ENCODE results near the gene IDH3A. TPM values are rescaled to one million over a fixed set of nuclear protein-coding genes. Genes with fewer than 3 reads are reported as not detected.

IDH3A gene
- 18.4 TPM for polyA plus RNA-seq (2013, experiment 1 of 2)
- 19.8 TPM for polyA plus RNA-seq (2013, experiment 2 of 2)

DNA sequence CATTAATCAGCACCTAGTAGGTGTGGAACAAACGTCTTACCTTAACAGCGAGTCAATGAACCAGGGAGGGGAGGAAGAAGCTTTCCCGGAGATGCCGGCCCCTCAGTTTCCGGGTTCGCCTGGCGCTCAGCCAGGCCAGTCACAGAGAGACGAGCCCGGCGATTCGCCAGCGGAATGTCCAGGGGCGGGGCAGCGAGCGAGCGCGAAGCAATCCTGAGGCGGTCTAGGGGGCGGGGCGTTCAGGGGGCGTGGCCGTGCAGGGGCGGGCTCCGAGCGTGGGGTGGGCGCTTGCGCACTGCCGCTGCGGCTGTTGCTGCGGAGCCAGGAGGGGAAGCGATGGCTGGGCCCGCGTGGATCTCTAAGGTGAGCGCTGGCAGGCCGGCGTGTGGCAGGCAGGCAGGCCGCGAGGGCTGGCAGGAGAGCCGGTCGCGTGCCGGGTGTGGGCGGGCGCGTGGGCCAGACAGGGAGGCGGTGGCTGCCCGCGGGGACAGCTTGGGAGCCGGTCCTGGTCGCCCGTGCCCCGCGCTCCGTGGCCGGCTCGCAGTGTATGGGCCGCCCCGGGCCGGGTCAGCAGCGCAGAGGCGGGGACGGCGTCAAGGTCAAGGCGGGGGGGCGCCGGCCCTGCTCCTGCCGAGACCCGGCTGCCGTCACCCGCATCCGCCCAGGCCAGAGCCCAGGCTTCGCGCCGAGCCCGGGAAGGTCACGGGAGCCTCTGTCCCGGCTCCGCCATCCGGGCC, at the start of gene IDH3A:
IDH3A (plus strand) TSS at position 295 of the 737 bp plus-strand sequence; CDS start at position 337, 42 bp downstream.
- Histone ChIP-seq H2BK120ac (ENCODE audit: low read depth, low read length) (no peak within 1 kb of the TSS), H3K4me2 (ENCODE audit: low read length) (peak within 1 kb of the TSS; percentile 84), H4K5ac (ENCODE audit: low read length) (no peak within 1 kb of the TSS), H3K79me2 (ENCODE audit: control insufficient read depth, insufficient read depth, low read length) (no peaks in the 10 kb centered on the region), H3K56ac (ENCODE audit: low read length) (peak within 1 kb of the TSS; percentile 95), H3K4ac (ENCODE audit: low read depth, low read length) (no peak within 1 kb of the TSS), H3K27ac (ENCODE audit: low read depth, low read length) (no peak within 1 kb of the TSS), H3K18ac (ENCODE audit: low read length) (no peak within 1 kb of the TSS), H3K79me1 (ENCODE audit: low read length) (no peaks in the 10 kb centered on the region), H2AK5ac (ENCODE audit: low read length) (no peak within 1 kb of the TSS), H3K9ac (ENCODE audit: low read length) (peak within 1 kb of the TSS; percentile 80), H3K27me3 (ENCODE audit: insufficient read depth, low read length, poor library complexity) (no peaks in the 10 kb centered on the region), H4K8ac (ENCODE audit: low read depth, low read length) (no peak within 1 kb of the TSS), H2BK15ac (replicated peaks; ENCODE audit: low read depth) (no peak within 1 kb of the TSS), H3K23ac (ENCODE audit: low read length) (no peak within 1 kb of the TSS), H3K4me1 (ENCODE audit: control insufficient read depth, low read depth, low read length) (no peaks in the 10 kb centered on the region), H3K36me3 (ENCODE audit: control insufficient read depth, insufficient read depth, low read length) (no peaks in the 10 kb centered on the region), H3K4me3 (ENCODE audit: low read length) (peak within 1 kb of the TSS; percentile 56), H2BK5ac (ENCODE audit: low read length) (no peak within 1 kb of the TSS)
- no CpG with 5 or more reads among the region's 79 CpGs for whole genome bisulfite sequencing (ENCODE audit: extremely low coverage, insufficient coverage, low lambda C conversion rate)
- peak; percentile 96 for DNase-seq

GRCh38 chr15:78100886-78101285, 48.3 kb upstream of the IDH3A start:
- H3K4ac ChIP-seq (ENCODE audit: low read depth, low read length) = no peak overlapping the region
- no peak overlapping the region for H2BK15ac ChIP-seq (replicated peaks; ENCODE audit: low read depth)
- H3K79me2 ChIP-seq (ENCODE audit: control insufficient read depth, insufficient read depth, low read length) = no peaks in the 10 kb centered on the region
- H3K23ac ChIP-seq (ENCODE audit: low read length) = no peak overlapping the region
- no peak overlapping the region for H3K18ac ChIP-seq (ENCODE audit: low read length)
- H4K5ac ChIP-seq (ENCODE audit: low read length) = no peak overlapping the region
- WGBS (ENCODE audit: extremely low coverage, insufficient coverage, low lambda C conversion rate) = no CpG with 5 or more reads among the region's 2 CpGs
- DNase-seq = no peak
- no peaks in the 10 kb centered on the region for H3K27me3 ChIP-seq (ENCODE audit: insufficient read depth, low read length, poor library complexity)
- no peak overlapping the region for H3K56ac ChIP-seq (ENCODE audit: low read length)
- H4K8ac ChIP-seq (ENCODE audit: low read depth, low read length) = no peak overlapping the region
- no peaks in the 10 kb centered on the region for H3K36me3 ChIP-seq (ENCODE audit: control insufficient read depth, insufficient read depth, low read length)
- no peak overlapping the region for H2BK120ac ChIP-seq (ENCODE audit: low read depth, low read length)
- no peak overlapping the region for H3K4me3 ChIP-seq (ENCODE audit: low read length)
- H3K4me1 ChIP-seq (ENCODE audit: control insufficient read depth, low read depth, low read length) = no peaks in the 10 kb centered on the region
- no peak overlapping the region for H3K9ac ChIP-seq (ENCODE audit: low read length)
- no peak overlapping the region for H3K27ac ChIP-seq (ENCODE audit: low read depth, low read length)
- no peaks in the 10 kb centered on the region for H3K79me1 ChIP-seq (ENCODE audit: low read length)
- no peak overlapping the region for H2BK5ac ChIP-seq (ENCODE audit: low read length)
- H3K4me2 ChIP-seq (ENCODE audit: low read length) = no peak overlapping the region
- no peak overlapping the region for H2AK5ac ChIP-seq (ENCODE audit: low read length)

DNA sequence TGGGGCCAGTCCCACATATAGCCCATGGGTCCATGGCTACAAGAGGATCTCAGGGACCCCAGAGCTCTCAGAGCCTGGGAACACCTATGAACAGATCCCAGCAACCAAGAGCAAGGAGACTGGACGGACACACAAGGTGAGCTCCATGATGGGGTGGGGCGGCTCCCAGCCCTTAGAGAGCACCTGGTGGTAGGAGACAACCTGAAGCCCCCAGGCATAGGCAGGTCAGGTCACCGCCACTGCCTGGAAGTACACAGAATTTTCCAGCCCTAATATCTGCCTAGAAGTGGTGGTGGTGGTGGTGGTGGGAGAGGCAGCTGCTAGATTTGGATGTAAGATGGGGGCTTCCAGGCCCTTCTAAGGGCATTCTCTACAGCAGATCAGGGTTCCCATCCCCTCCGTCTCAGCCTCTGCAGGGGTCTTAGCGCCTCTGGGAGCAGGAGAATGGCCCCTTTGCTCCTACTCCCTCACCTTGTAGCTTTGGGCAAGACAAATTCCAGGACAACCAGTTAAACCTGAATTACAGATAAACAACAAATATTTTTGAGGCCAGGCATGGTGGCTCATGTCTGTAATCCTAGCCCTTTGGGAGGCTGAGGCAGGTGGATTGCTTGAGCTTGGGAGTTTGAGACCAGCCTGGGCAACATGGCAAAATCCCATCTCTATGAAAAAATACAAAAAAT, 47.6 kb upstream of the IDH3A start:
- DNase-seq = peak; percentile 18
- no peak overlapping the region for H3K56ac ChIP-seq (ENCODE audit: low read length)
- no peak overlapping the region for H3K27ac ChIP-seq (ENCODE audit: low read depth, low read length)
- H3K4ac ChIP-seq (ENCODE audit: low read depth, low read length) = no peak overlapping the region
- H2AK5ac ChIP-seq (ENCODE audit: low read length) = no peak overlapping the region
- no peaks in the 10 kb centered on the region for H3K79me2 ChIP-seq (ENCODE audit: control insufficient read depth, insufficient read depth, low read length)
- H2BK15ac ChIP-seq (replicated peaks; ENCODE audit: low read depth) = no peak overlapping the region
- no CpG with 5 or more reads among the region's 5 CpGs for WGBS (ENCODE audit: extremely low coverage, insufficient coverage, low lambda C conversion rate)
- no peak overlapping the region for H3K4me2 ChIP-seq (ENCODE audit: low read length)
- no peaks in the 10 kb centered on the region for H3K27me3 ChIP-seq (ENCODE audit: insufficient read depth, low read length, poor library complexity)
- no peaks in the 10 kb centered on the region for H3K4me1 ChIP-seq (ENCODE audit: control insufficient read depth, low read depth, low read length)
- H3K9ac ChIP-seq (ENCODE audit: low read length) = no peak overlapping the region
- H2BK120ac ChIP-seq (ENCODE audit: low read depth, low read length) = no peak overlapping the region
- H3K18ac ChIP-seq (ENCODE audit: low read length) = no peak overlapping the region
- no peak overlapping the region for H4K5ac ChIP-seq (ENCODE audit: low read length)
- H3K36me3 ChIP-seq (ENCODE audit: control insufficient read depth, insufficient read depth, low read length) = no peaks in the 10 kb centered on the region
- no peak overlapping the region for H2BK5ac ChIP-seq (ENCODE audit: low read length)
- no peak overlapping the region for H3K4me3 ChIP-seq (ENCODE audit: low read length)
- no peaks in the 10 kb centered on the region for H3K79me1 ChIP-seq (ENCODE audit: low read length)
- H4K8ac ChIP-seq (ENCODE audit: low read depth, low read length) = no peak overlapping the region
- H3K23ac ChIP-seq (ENCODE audit: low read length) = no peak overlapping the region

DNA sequence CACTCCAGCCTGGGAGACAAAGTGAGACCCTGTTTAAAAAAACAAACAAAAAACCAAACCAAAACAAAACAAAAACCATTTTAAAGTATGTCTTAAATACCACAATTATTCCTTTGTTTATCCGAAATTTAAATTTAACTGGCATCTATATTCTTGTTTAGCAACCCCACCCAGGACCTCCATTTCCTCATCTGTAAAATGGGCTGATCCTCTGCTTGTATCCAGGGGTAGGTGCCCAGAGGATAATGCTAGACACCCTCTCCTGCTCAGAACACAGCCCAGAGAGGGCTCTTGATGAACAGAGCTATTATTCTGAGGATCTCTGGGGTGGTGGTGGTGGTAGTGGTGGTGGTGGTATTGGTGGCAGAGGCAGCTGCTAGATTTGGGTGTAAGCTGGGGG, 47.0 kb upstream of the IDH3A start:
- no peaks in the 10 kb centered on the region for H3K36me3 ChIP-seq (ENCODE audit: control insufficient read depth, insufficient read depth, low read length)
- whole genome bisulfite sequencing (ENCODE audit: extremely low coverage, insufficient coverage, low lambda C conversion rate) = 100% methylated on average over 1 of the region's 1 CpG
- H4K8ac ChIP-seq (ENCODE audit: low read depth, low read length) = no peak overlapping the region
- no peak overlapping the region for H3K4ac ChIP-seq (ENCODE audit: low read depth, low read length)
- no peak overlapping the region for H2BK120ac ChIP-seq (ENCODE audit: low read depth, low read length)
- no peaks in the 10 kb centered on the region for H3K79me1 ChIP-seq (ENCODE audit: low read length)
- H3K4me2 ChIP-seq (ENCODE audit: low read length) = no peak overlapping the region
- no peak overlapping the region for H2BK5ac ChIP-seq (ENCODE audit: low read length)
- H3K23ac ChIP-seq (ENCODE audit: low read length) = no peak overlapping the region
- no peak overlapping the region for H4K5ac ChIP-seq (ENCODE audit: low read length)
- H3K9ac ChIP-seq (ENCODE audit: low read length) = no peak overlapping the region
- no peaks in the 10 kb centered on the region for H3K79me2 ChIP-seq (ENCODE audit: control insufficient read depth, insufficient read depth, low read length)
- no peak overlapping the region for H3K56ac ChIP-seq (ENCODE audit: low read length)
- no peak for DNase-seq
- H3K27me3 ChIP-seq (ENCODE audit: insufficient read depth, low read length, poor library complexity) = no peaks in the 10 kb centered on the region
- H2BK15ac ChIP-seq (replicated peaks; ENCODE audit: low read depth) = no peak overlapping the region
- no peak overlapping the region for H3K18ac ChIP-seq (ENCODE audit: low read length)
- H3K4me3 ChIP-seq (ENCODE audit: low read length) = no peak overlapping the region
- H3K4me1 ChIP-seq (ENCODE audit: control insufficient read depth, low read depth, low read length) = no peaks in the 10 kb centered on the region
- no peak overlapping the region for H3K27ac ChIP-seq (ENCODE audit: low read depth, low read length)
- H2AK5ac ChIP-seq (ENCODE audit: low read length) = no peak overlapping the region

GRCh38 chr15:78102741-78103140, 46.4 kb upstream of the IDH3A start:
- DNase-seq = no peak
- H3K36me3 ChIP-seq (ENCODE audit: control insufficient read depth, insufficient read depth, low read length) = no peaks in the 10 kb centered on the region
- H3K4me2 ChIP-seq (ENCODE audit: low read length) = no peak overlapping the region
- no peak overlapping the region for H2BK5ac ChIP-seq (ENCODE audit: low read length)
- H4K8ac ChIP-seq (ENCODE audit: low read depth, low read length) = no peak overlapping the region
- H3K4me3 ChIP-seq (ENCODE audit: low read length) = no peak overlapping the region
- H3K4me1 ChIP-seq (ENCODE audit: control insufficient read depth, low read depth, low read length) = no peaks in the 10 kb centered on the region
- H3K56ac ChIP-seq (ENCODE audit: low read length) = no peak overlapping the region
- H3K23ac ChIP-seq (ENCODE audit: low read length) = no peak overlapping the region
- WGBS (ENCODE audit: extremely low coverage, insufficient coverage, low lambda C conversion rate) = no CpG with 5 or more reads among the region's 6 CpGs
- no peak overlapping the region for H4K5ac ChIP-seq (ENCODE audit: low read length)
- no peaks in the 10 kb centered on the region for H3K27me3 ChIP-seq (ENCODE audit: insufficient read depth, low read length, poor library complexity)
- no peak overlapping the region for H3K4ac ChIP-seq (ENCODE audit: low read depth, low read length)
- H3K27ac ChIP-seq (ENCODE audit: low read depth, low read length) = no peak overlapping the region
- H3K18ac ChIP-seq (ENCODE audit: low read length) = no peak overlapping the region
- H2BK15ac ChIP-seq (replicated peaks; ENCODE audit: low read depth) = no peak overlapping the region
- no peaks in the 10 kb centered on the region for H3K79me1 ChIP-seq (ENCODE audit: low read length)
- H2AK5ac ChIP-seq (ENCODE audit: low read length) = no peak overlapping the region
- no peak overlapping the region for H3K9ac ChIP-seq (ENCODE audit: low read length)
- H2BK120ac ChIP-seq (ENCODE audit: low read depth, low read length) = no peak overlapping the region
- H3K79me2 ChIP-seq (ENCODE audit: control insufficient read depth, insufficient read depth, low read length) = no peaks in the 10 kb centered on the region

Data from mesendoderm (in vitro differentiated cells).